NK-92 treated with Interleukin-12 subunit alpha and Interleukin-12 subunit beta, amount 100 ng/mL, for 24 hours (cell line): Measurements from ENCODE around the gene BRINP3.

Experiments used
- DNase-seq: peaks from one replicate; lab custom pipeline; 2025; lab: John Stamatoyannopoulos, UW

Gene BRINP3

DNA sequence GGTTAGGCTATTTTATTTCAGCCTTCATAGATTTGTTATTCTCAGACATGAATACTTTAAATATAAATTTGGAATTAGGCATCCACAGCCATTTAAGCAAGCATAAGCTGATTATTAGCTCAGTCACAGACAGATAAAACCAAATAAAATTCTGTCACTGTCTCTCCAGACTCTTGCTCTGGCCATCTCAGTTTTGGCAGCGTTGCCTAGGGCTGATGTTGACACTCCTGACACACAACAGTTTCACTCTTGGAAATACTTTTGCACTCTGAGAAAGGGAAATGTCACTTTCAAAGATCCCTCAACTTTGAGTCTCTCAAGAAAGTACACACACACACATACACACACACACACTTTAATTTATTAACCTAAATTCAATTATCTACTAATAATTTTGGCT is 372.7 kb downstream of the BRINP3 start:
- DNase-seq = no peak

- no peak for DNase-seq
These were observed 374.8 kb downstream of the BRINP3 start for GRCh38 chr1:190102757-190103326.

- no peak for DNase-seq
These were observed 375.9 kb downstream of the BRINP3 start for GRCh38 chr1:190101756-190102155.

DNA sequence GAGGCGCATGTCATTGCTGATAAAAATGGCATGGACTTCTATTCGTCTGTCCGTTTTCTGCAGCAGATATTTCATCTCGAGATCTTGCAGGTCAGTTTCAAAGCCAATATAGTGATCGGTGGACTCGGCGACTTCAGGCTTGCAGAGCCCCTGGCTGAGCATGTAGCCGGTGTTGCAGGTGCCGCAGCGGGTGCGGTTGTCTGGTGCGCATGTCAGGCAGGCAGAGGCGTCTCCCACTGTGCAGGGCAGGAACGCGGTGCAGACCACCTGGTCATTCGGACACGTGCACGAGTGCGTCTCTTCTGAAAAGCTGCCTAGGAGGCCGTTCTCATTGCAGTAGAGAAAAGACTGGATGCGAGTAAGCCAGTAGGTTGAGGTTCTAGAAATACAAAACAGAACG is 378.9 kb downstream of the BRINP3 start:
- no peak for DNase-seq

- no peak for DNase-seq
These were observed 379.6 kb downstream of the BRINP3 start for GRCh38 chr1:190098107-190098506.

- DNase-seq = no peak
These were observed 382.1 kb downstream of the BRINP3 start for GRCh38 chr1:190095596-190095995.

DNA sequence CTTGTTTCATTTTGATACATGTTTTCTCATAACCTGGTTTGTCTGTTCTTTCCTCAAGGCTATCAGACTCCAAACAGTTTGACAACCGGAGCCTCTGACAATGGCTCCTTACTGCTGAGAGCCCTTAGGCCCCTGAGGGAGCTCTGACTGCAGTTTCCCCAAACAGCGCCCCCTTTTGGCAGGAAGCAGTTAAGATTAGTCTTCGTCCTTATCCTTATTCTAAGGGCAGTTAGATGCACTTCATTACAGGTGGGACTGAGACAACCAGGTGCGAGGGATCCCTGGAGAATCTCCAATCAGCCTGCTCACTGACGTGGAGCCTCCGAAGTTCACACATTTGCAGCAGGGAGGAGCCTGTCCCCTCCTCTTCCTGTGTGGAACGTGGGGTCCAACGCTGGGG is 393.1 kb downstream of the BRINP3 start:
- no peak for DNase-seq

- no peak for DNase-seq
These were observed 409.4 kb downstream of the BRINP3 start for GRCh38 chr1:190068304-190068703.

DNA sequence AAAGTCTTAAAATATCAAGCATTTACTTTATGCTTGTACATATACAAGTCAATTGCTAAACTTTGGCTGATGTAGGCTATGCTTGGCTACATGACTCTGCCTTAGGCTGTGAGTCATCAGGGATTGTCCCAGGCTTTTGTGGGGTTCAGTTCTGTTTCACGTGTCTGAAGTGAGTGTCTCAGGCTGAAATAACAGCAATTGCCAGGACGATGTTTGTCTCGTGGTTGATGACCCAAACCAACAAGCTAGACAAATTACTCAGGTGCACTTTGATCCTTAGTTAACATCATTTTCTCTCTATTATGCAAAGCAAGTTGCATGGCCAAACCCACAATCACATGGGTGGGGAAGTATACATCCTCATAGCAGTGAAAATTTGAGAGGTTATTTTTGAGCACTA is 410.1 kb downstream of the BRINP3 start:
- no peak for DNase-seq

GRCh38 chr1:190066011-190066410 is 411.7 kb downstream of the BRINP3 start:
- no peak for DNase-seq

DNA sequence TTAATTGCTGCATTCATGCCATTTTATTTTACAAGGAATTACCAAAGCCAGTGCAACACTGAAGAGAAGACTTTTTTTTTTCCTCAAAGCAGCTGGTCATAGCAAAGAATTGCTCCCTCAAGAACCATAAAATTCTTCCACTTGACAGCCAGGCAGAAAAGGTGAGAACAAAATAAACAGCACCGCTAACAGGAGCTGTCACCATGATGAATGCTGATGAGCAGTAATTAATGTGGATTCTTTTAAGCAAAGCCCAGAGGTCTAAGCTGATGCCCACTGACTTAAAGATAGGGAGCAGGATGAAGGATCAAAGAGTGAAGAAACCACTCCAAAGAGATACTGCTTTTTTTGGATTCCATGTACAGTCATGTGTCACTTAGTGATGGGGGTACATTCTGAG is 428.4 kb downstream of the BRINP3 start:
- no peak for DNase-seq
